Activated CD4-positive, alpha-beta T cell treated with anti-CD3 and anti-CD28 coated beads, Interleukin-2, Interleukin-4, amounts not matched to agents 100 ng/mL and 50 ng/mL, durations not matched to agents 16 hours and 8 hours (primary cell): ENCODE results near the gene PTPN9.
"Not testable (repeated sequence)": the region's sequence is repeated elsewhere in the genome, so short reads cannot be mapped to it uniquely, and the experiment has no call there.

Experiments used
- DNase-seq: peaks from one replicate; pipeline ENCODE4 v3.0.0-alpha.2; 2020; ENCODE audit warnings: low spot score

PTPN9 gene

GRCh38 chr15:75530169-75530568 is 48.9 kb downstream of the PTPN9 start:
- no peak for DNase-seq

- not testable (repeated sequence) for DNase-seq
Measured at GRCh38 chr15:75525756-75526155, 53.4 kb downstream of the PTPN9 start.

GRCh38 chr15:75523011-75523410 is 56.1 kb downstream of the PTPN9 start:
- no peak for DNase-seq

GRCh38 chr15:75517233-75517632 is 61.9 kb downstream of the PTPN9 start:
- no peak for DNase-seq

- peak; percentile 23 for DNase-seq
Measured at GRCh38 chr15:75508840-75509532, 70.1 kb downstream of the PTPN9 start.

- DNase-seq = no peak
Measured at GRCh38 chr15:75502360-75502759, 76.8 kb downstream of the PTPN9 start.

GRCh38 chr15:75493732-75494131 is 85.4 kb downstream of the PTPN9 start:
- DNase-seq = no peak

- DNase-seq = no peak
Measured at GRCh38 chr15:75483961-75484360, 95.2 kb downstream of the PTPN9 start.

GRCh38 chr15:75483556-75483955 is 95.6 kb downstream of the PTPN9 start:
- DNase-seq = not testable (repeated sequence)

- no peak for DNase-seq
Measured at GRCh38 chr15:75483106-75483505, 96.0 kb downstream of the PTPN9 start.

- not testable (repeated sequence) for DNase-seq
Measured at GRCh38 chr15:75480463-75480862, 98.7 kb downstream of the PTPN9 start.

GRCh38 chr15:75479670-75480069 is 99.4 kb downstream of the PTPN9 start:
- no peak for DNase-seq

- DNase-seq = not testable (repeated sequence)
Measured at GRCh38 chr15:75477094-75477493, 102.0 kb downstream of the PTPN9 start.

- DNase-seq = no peak
Measured at GRCh38 chr15:75468913-75469598, 110.1 kb downstream of the PTPN9 start.

GRCh38 chr15:75460646-75461045 is 118.5 kb downstream of the PTPN9 start:
- no peak for DNase-seq

GRCh38 chr15:75459581-75459980 is 119.5 kb downstream of the PTPN9 start:
- DNase-seq = no peak

- no peak for DNase-seq
Measured at GRCh38 chr15:75456710-75457109, 122.4 kb downstream of the PTPN9 start.

GRCh38 chr15:75455982-75456531 is 123.1 kb downstream of the PTPN9 start:
- peak; percentile 57 for DNase-seq

GRCh38 chr15:75455424-75455981 is 123.6 kb downstream of the PTPN9 start:
- DNase-seq = peak; percentile 84

GRCh38 chr15:75454471-75455378 is 124.4 kb downstream of the PTPN9 start:
- peak; percentile 70 for DNase-seq

GRCh38 chr15:75453703-75454470 is 125.2 kb downstream of the PTPN9 start:
- DNase-seq = peak; percentile 98
